ENCODE results near the gene BMS1. TPM values are rescaled to one million over a fixed set of nuclear protein-coding genes. Genes with fewer than 3 reads are reported as not detected.
A peak's percentile ranks its signal among the peaks of the same experiment; 100 is the strongest.

Gene BMS1
- total and polyA plus RNA-seq, 2 of the 8 experiments (the other 6 are each of a cell fraction or from before 2014, with no cell fraction given): 3.7 to 34.6 TPM

GRCh38 chr10:42816912-42817311 is 34.3 kb downstream of the BMS1 start (continued):
- TF ChIP-seq NANOG (IDR thresholded peaks at IDR 0.05; ENCODE audit: insufficient read depth, low read depth, low read length, poor library complexity, severe bottlenecking) (peak; percentile 75), POLR2A (IDR thresholded peaks at IDR 0.05; ENCODE audit: control extremely low read depth in 1 of 2, low read depth in 2 of 2, low read length in 2 of 2) (peak in 1 of 2 experiments; percentile 40; a peak in 1 of 3 replicates), SIRT6 (IDR thresholded peaks at IDR 0.05; ENCODE audit: low read length) (no peak), CHD1 (IDR thresholded peaks at IDR 0.05; ENCODE audit: low read depth, low read length) (no peak), SUZ12 (IDR thresholded peaks at IDR 0.05; ENCODE audit: low read length) (no peak), CTBP2 (IDR thresholded peaks at IDR 0.05; ENCODE audit: borderline replicate concordance, insufficient read depth, insufficient read length, low read length) (no peak), SP1 (IDR thresholded peaks at IDR 0.05; ENCODE audit: low read depth, low read length) (peak; percentile 64; the same call in 1 of the 2 replicates), ZNF274 (IDR thresholded peaks at IDR 0.05; ENCODE audit: borderline replicate concordance, extremely low read depth, low read length) (no peak), NRF1 (IDR thresholded peaks at IDR 0.05; ENCODE audit: low read depth, low read length) (no peak), CHD7 (IDR thresholded peaks at IDR 0.05; ENCODE audit: insufficient replicate concordance, low read length) (peak; percentile 39), SP2 (IDR thresholded peaks at IDR 0.05; ENCODE audit: low read length) (no peak), SAP30 (IDR thresholded peaks at IDR 0.05; ENCODE audit: insufficient read depth, insufficient replicate concordance, low read length) (no peak)
